H1 (cell line): ENCODE data around the gene COTL1. TPM values are rescaled to one million over a fixed set of nuclear protein-coding genes. Genes with fewer than 3 reads are reported as not detected.

Experiments used
- CTCF ChIA-PET: fragments of 300-600 bp; sonication (Branson Sonifier 250); formaldehyde crosslinking; loops from one replicate; lab custom pipeline; 2021; ENCODE audit not compliant: partially characterized antibody; lab: Charles Lee
- POLR2A ChIA-PET: fragments of 300-600 bp; sonication (Branson Sonifier 250); formaldehyde crosslinking; loops from one replicate; lab custom pipeline; 2021; ENCODE audit warnings: inconsistent platforms; ENCODE audit not compliant: partially characterized antibody; lab: Charles Lee
- DNase-seq, 2 experiments: peaks; one replicate each; pipeline versions ENCODE4 v3.0.0 to v3.0.0-alpha.2; 2010 to 2022; ENCODE audit warnings: low spot score in 2 of 2, low read depth in 1 of 2, mixed read lengths in 1 of 2
- FAIRE-seq: peaks from 2 replicates; lab custom pipeline; 2011; peaks lifted over from hg19 to GRCh38; lab: Jason Lieb, UNC
- H2AFZ ChIP-seq: 2 replicates; pipeline ENCODE4 v1.8.1; 2012; ENCODE audit warnings: low read length, inconsistent platforms
- H2AK5ac ChIP-seq: 2 replicates; pipeline ENCODE4 v1.6.1; 2013; ENCODE audit warnings: low read depth, low read length
- H2BK120ac ChIP-seq: replicated peaks from 2 replicates; pipeline ENCODE3; 2013; ENCODE audit warnings: low read depth, low read length, inconsistent platforms
- H2BK12ac ChIP-seq: 2 replicates; pipeline ENCODE4 v1.6.1; 2013; ENCODE audit warnings: low read depth, low read length
- H2BK15ac ChIP-seq: 2 replicates; pipeline ENCODE4 v1.6.1; 2013; ENCODE audit warnings: low read length
- H2BK20ac ChIP-seq: 2 replicates; pipeline ENCODE4 v1.6.1; 2013; ENCODE audit warnings: low read length
- H2BK5ac ChIP-seq: 2 replicates; pipeline ENCODE4 v1.6.1; 2013; ENCODE audit warnings: low read depth, low read length
- H3K14ac ChIP-seq: 2 replicates; pipeline ENCODE4 v1.6.1; 2013; ENCODE audit warnings: inconsistent platforms; ENCODE audit not compliant: insufficient read length
- H3K18ac ChIP-seq: 2 replicates; pipeline ENCODE4 v1.6.1; 2013; ENCODE audit warnings: low read length; ENCODE audit errors: extremely low read depth
- H3K23ac ChIP-seq: 2 replicates; pipeline ENCODE4 v1.6.1; 2013; ENCODE audit warnings: inconsistent platforms; ENCODE audit not compliant: insufficient read length
- H3K23me2 ChIP-seq: 2 replicates; pipeline ENCODE4 v1.6.1; 2013; ENCODE audit warnings: low read depth, low read length
- H3K27ac ChIP-seq: 2 replicates; pipeline ENCODE4 v1.6.1; 2011; ENCODE audit warnings: low read depth, low read length, inconsistent platforms
- H3K27me3 ChIP-seq, 4 experiments: replicated peaks in 1 of 4; 1 replicate in 1 of 4; 2 replicates in 3 of 4; pipeline versions ENCODE4 v1.6.1 to v1.8.1; 2011 to 2013; ENCODE audit warnings: low read length in 3 of 4, mild to moderate bottlenecking in 3 of 4, inconsistent platforms in 2 of 4, mixed read lengths in 2 of 4, moderate library complexity in 1 of 4; ENCODE audit not compliant: control insufficient read depth in 3 of 4, insufficient read depth in 3 of 4; ENCODE audit errors: extremely low read depth in 1 of 4
- H3K36me3 ChIP-seq, 4 experiments: 2 replicates each; pipeline versions ENCODE4 v1.6.1 to v1.8.1; 2011 to 2013; ENCODE audit warnings: mild to moderate bottlenecking in 4 of 4, low read length in 3 of 4, moderate library complexity in 2 of 4, control low read depth in 1 of 4, inconsistent platforms in 1 of 4; ENCODE audit not compliant: insufficient read depth in 4 of 4, control insufficient read depth in 2 of 4
- H3K4ac ChIP-seq: replicated peaks from 2 replicates; pipeline ENCODE3; 2013; ENCODE audit warnings: low read length, low read depth, mixed read lengths, inconsistent platforms; ENCODE audit not compliant: insufficient read length
- H3K4me1 ChIP-seq, 4 experiments: replicated peaks in 1 of 4; 1 replicate in 1 of 4; 2 replicates in 3 of 4; pipeline versions ENCODE4 v1.6.1 to v1.8.1; 2011 to 2013; ENCODE audit warnings: low read length in 3 of 4, inconsistent platforms in 2 of 4, mixed read lengths in 1 of 4; ENCODE audit not compliant: insufficient read depth in 4 of 4, control insufficient read depth in 3 of 4
- H3K4me2 ChIP-seq, 2 experiments: 2 replicates each; pipeline versions ENCODE4 v1.6.1 to v1.8.1; 2011 to 2013; ENCODE audit warnings: low read depth in 2 of 2, low read length in 2 of 2, control low read depth in 1 of 2, inconsistent platforms in 1 of 2, mild to moderate bottlenecking in 1 of 2; ENCODE audit not compliant: insufficient read depth in 1 of 2
- H3K4me3 ChIP-seq, 4 experiments: fragments of 200-600, 300-600 bp in 1 of 4; sonication (generic), shearing (Covaris generic), sonication (Bioruptor Twin) in 1 of 4; 2 replicates each; pipeline versions ENCODE4 v1.5.1 to v1.8.1; 2011 to 2016; ENCODE audit warnings: low read length in 4 of 4, low read depth in 3 of 4, control low read depth in 2 of 4, inconsistent platforms in 2 of 4, mild to moderate bottlenecking in 2 of 4, mixed read lengths in 1 of 4, moderate library complexity in 1 of 4; ENCODE audit not compliant: insufficient read depth in 2 of 4; ENCODE audit errors: extremely low read depth in 1 of 4
- H3K56ac ChIP-seq: replicated peaks from 2 replicates; pipeline ENCODE3; 2013; ENCODE audit warnings: low read depth, mild to moderate bottlenecking, mixed read lengths, low read length, inconsistent platforms; ENCODE audit not compliant: insufficient read length
- H3K79me1 ChIP-seq: 2 replicates; pipeline ENCODE4 v1.6.1; 2013; ENCODE audit warnings: low read depth, low read length, control low read depth
- H3K79me2 ChIP-seq, 2 experiments: 2 replicates each; pipeline versions ENCODE4 v1.6.1 to v1.8.1; 2012 to 2013; ENCODE audit warnings: low read length in 2 of 2, mild to moderate bottlenecking in 2 of 2, inconsistent platforms in 1 of 2; ENCODE audit not compliant: insufficient read depth in 2 of 2, control insufficient read depth in 1 of 2
- H3K9ac ChIP-seq, 4 experiments: replicated peaks in 1 of 4; 1 replicate in 1 of 4; 2 replicates in 3 of 4; pipeline versions ENCODE4 v1.6.1 to v1.8.1; 2011 to 2013; ENCODE audit warnings: low read depth in 3 of 4, low read length in 3 of 4, control low read depth in 2 of 4, mild to moderate bottlenecking in 2 of 4, moderate library complexity in 2 of 4, inconsistent platforms in 1 of 4; ENCODE audit errors: extremely low read depth in 1 of 4
- H3K9me3 ChIP-seq, 2 experiments: 2 replicates each; pipeline versions ENCODE4 v1.6.1 to v1.8.1; 2012 to 2013; ENCODE audit warnings: mild to moderate bottlenecking in 2 of 2, moderate library complexity in 2 of 2, control low read depth in 1 of 2, inconsistent platforms in 1 of 2, low read depth in 1 of 2, low read length in 1 of 2, mixed read lengths in 1 of 2; ENCODE audit not compliant: insufficient read depth in 2 of 2
- H4K20me1 ChIP-seq, 2 experiments: replicated peaks in 1 of 2; 2 replicates each; pipeline versions ENCODE3 to v1.8.1; 2011 to 2013; ENCODE audit warnings: inconsistent platforms in 2 of 2, low read length in 2 of 2, mild to moderate bottlenecking in 1 of 2; ENCODE audit not compliant: insufficient read depth in 2 of 2, control insufficient read depth in 1 of 2
- H4K5ac ChIP-seq: 2 replicates; pipeline ENCODE4 v1.6.1; 2013; ENCODE audit warnings: low read length, low read depth, mixed read lengths, inconsistent platforms; ENCODE audit not compliant: insufficient read length
- H4K8ac ChIP-seq: 2 replicates; pipeline ENCODE4 v1.8.0; 2013; ENCODE audit warnings: mild to moderate bottlenecking, moderate library complexity, low read length, inconsistent platforms; ENCODE audit not compliant: insufficient read depth; ENCODE audit errors: extremely low read depth
- H4K91ac ChIP-seq: replicated peaks from 2 replicates; pipeline ENCODE3; 2013; ENCODE audit warnings: low read length, mixed read lengths, inconsistent platforms; ENCODE audit not compliant: insufficient read length
- CEBPB ChIP-seq: IDR thresholded peaks from 2 replicates; pipeline ENCODE4 v1.6.1; 2012; ENCODE audit warnings: low read depth, low read length
- CHD2 ChIP-seq: IDR thresholded peaks from 2 replicates; pipeline ENCODE4 v1.6.1; 2012; ENCODE audit warnings: low read length, improper control_type of control experiment
- EGR1 ChIP-seq: IDR thresholded peaks from 2 replicates; pipeline ENCODE4 v1.6.1; 2011; ENCODE audit warnings: low read depth, low read length, borderline replicate concordance
- GABPA ChIP-seq: IDR thresholded peaks from 2 replicates; pipeline ENCODE4 v1.6.1; 2011; ENCODE audit warnings: mild to moderate bottlenecking, low read length, moderate library complexity, borderline replicate concordance; ENCODE audit not compliant: insufficient read depth
- POLR2A ChIP-seq, 2 experiments: IDR thresholded peaks; 1 replicate in 1 of 2; 2 replicates in 1 of 2; pipeline ENCODE4 v1.6.1; 2011; ENCODE audit warnings: low read depth in 2 of 2, low read length in 2 of 2, mild to moderate bottlenecking in 2 of 2; ENCODE audit errors: control extremely low read depth in 1 of 2
- RFX5 ChIP-seq: IDR thresholded peaks from 2 replicates; pipeline ENCODE4 v1.6.1; 2011; ENCODE audit warnings: low read depth, low read length, improper control_type of control experiment, borderline replicate concordance
- SAP30 ChIP-seq: fragments of 300-600 bp; sonication (generic); IDR thresholded peaks from 2 replicates; pipeline ENCODE4 v1.7.1; 2012; ENCODE audit warnings: low read length, moderate library complexity, mild to moderate bottlenecking, inconsistent platforms; ENCODE audit not compliant: insufficient read depth, insufficient replicate concordance
- SRF ChIP-seq: IDR thresholded peaks from 2 replicates; pipeline ENCODE4 v1.6.1; 2011; ENCODE audit warnings: mild to moderate bottlenecking, low read depth, low read length, moderate library complexity
- WGBS, 2 experiments: shearing (Covaris generic) in 1 of 2; methylation state at CpG; one replicate each; pipeline versions ENCODE4 v1.1.6 to v1.1.7; 2013 to 2015; ENCODE audit warnings: low lambda C conversion rate in 2 of 2, mixed read lengths in 2 of 2, inconsistent platforms in 1 of 2, low coverage in 1 of 2, missing lambda C conversion rate in 1 of 2; ENCODE audit not compliant: insufficient replicate concordance in 2 of 2, insufficient coverage in 1 of 2, insufficient read length in 1 of 2; ENCODE audit errors: extremely low coverage in 1 of 2, missing lambda C conversion rate in 1 of 2; 5-methylcytosine and 5-hydroxymethylcytosine counted together
- polyA plus RNA-seq, 7 experiments: library from polyadenylated mRNA; depleted of rRNA in 3 of 7; stranded (reverse) in 5 of 7; unstranded in 2 of 7; fragments of >200 nt in 5 of 7; fragments of 200-250 nt in 2 of 7; gene quantifications; 1 replicate in 5 of 7; 2 replicates in 1 of 7; 4 replicates in 1 of 7; pipeline versions ENCODE4 v1.2.1 to v1.2.3, GENCODE V29; 2011 to 2013; ENCODE audit warnings: missing spikeins in 2 of 7, mixed read lengths in 2 of 7
- total RNA-seq: library from RNA; stranded (reverse); fragmentation: NEBNext Ultra II Directional; extraction: Animal tissue kit (Norgen Biotek cat#: 25700); gene quantifications from 2 replicates; pipeline ENCODE4 v1.2.1, GENCODE V29; 2021
- TF ChIP-seq, protein P1 (sequence below): IDR thresholded peaks from 2 replicates; pipeline ENCODE4 v1.6.1; 2012; ENCODE audit warnings: low read length, inconsistent platforms

Gene COTL1
- total and polyA plus RNA-seq, 2 of the 8 experiments (the other 6 are each of a cell fraction or from before 2014, with no cell fraction given) = 59.2 to 183 TPM

DNA sequence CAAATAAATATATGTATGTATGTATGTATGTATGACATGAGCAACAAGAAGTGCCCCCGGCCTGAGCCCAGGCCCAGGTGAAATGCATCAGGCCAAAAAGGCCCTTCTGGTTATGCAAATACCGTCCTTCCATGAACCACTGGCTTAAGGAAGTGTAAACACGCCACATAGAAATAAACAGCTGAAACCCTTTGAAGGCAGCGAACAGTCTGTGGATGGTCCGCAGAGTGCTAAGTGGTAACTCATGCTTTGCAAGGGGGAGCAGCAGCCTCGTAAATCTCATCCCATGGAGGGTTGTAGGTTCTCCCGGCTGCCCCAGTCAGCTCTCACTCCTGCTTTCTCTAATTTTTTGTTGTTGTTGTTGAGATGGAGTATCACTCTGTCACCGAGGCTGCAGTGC, 36.7 kb downstream of the COTL1 start:
- 93% methylated on average over 8 of the region's 8 CpGs; no CpG with 5 or more reads in 1 of the 2 experiments for WGBS, 2 experiments
- Histone ChIP-seq H4K20me1 (peaks cover 0 to 9% of the 10 kb centered on the region in 2 experiments), H3K79me1 (peaks cover 6% of the 10 kb centered on the region), H3K4ac (no peak overlapping the region), H2AFZ (no peak overlapping the region), H4K5ac (no peak overlapping the region), H2BK5ac (no peak overlapping the region), H3K18ac (no peak overlapping the region), H3K4me1 (peaks cover 0 to 6% (median 0%) of the 10 kb centered on the region in 4 experiments; a peak in 2 of 7 replicates), H3K9me3 (no peaks in the 10 kb centered on the region; a peak in 1 of 4 replicates), H2BK20ac (no peak overlapping the region), H4K91ac (no peak overlapping the region), H3K14ac (no peak overlapping the region), H3K56ac (no peak overlapping the region), H3K23ac (no peak overlapping the region), H3K9ac (no peak overlapping the region), H3K36me3 (no peaks in the 10 kb centered on the region; a peak in 1 of 8 replicates), H2BK12ac (no peak overlapping the region), H4K8ac (no peak overlapping the region), H2BK120ac (no peak overlapping the region), H3K23me2 (0 out of 2 replicates have a peak, but pooled peaks cover 5% of the 10 kb centered on the region), H3K27me3 (no peaks in the 10 kb centered on the region), H2BK15ac (no peak overlapping the region), H3K4me3 (no peak overlapping the region), H3K27ac (no peak overlapping the region), H3K79me2 (peaks cover 0 to 9% of the 10 kb centered on the region in 2 experiments; a peak in 1 of 4 replicates), H2AK5ac (no peak overlapping the region), H3K4me2 (no peak overlapping the region)
- TF ChIP-seq RFX5 (no peak), CEBPB (no peak), SAP30 (no peak), POLR2A (IDR thresholded peaks at IDR 0.05; ENCODE audit: control extremely low read depth in 1 of 2, low read depth in 2 of 2, low read length in 2 of 2) (no peak), SRF (no peak), CHD2 (no peak), EGR1 (no peak), GABPA (no peak)
- TF ChIP-seq, protein P1, sequence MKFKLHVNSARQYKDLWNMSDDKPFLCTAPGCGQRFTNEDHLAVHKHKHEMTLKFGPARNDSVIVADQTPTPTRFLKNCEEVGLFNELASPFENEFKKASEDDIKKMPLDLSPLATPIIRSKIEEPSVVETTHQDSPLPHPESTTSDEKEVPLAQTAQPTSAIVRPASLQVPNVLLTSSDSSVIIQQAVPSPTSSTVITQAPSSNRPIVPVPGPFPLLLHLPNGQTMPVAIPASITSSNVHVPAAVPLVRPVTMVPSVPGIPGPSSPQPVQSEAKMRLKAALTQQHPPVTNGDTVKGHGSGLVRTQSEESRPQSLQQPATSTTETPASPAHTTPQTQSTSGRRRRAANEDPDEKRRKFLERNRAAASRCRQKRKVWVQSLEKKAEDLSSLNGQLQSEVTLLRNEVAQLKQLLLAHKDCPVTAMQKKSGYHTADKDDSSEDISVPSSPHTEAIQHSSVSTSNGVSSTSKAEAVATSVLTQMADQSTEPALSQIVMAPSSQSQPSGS = no peak
- ChIA-PET POLR2A (no interaction called here), CTCF (interaction anchor here (0.6 to 5.5 kb wide), 6 partner anchors 18 to 76 kb away, joined by 3 to 29 read pairs (median 5); no protein-coding TSS in a partner anchor)
- FAIRE-seq (no peak), DNase-seq (no peak)
